Stimulated activated naive CD8-positive, alpha-beta T cell treated with anti-CD3 and anti-CD28 coated beads, Interleukin-15, amount 100 ng/mL, for 72 hours (primary cell): Measurements from ENCODE around the gene SLC35E2B.

Source experiments
- ATAC-seq: fragments of 150-1000 bp; cut with Tn5 transposase; 2 replicates; pipeline ENCODE4 v1.10.0; 2021; ENCODE audit warnings: mild to moderate bottlenecking, moderate library complexity
- DNase-seq, 2 donors: peaks; one replicate each; pipeline ENCODE4 v3.0.0; 2021 to 2022
- H3K27ac Mint-ChIP-seq, 2 donors: one replicate each; pipeline ENCODE4 v1.8.0; 2022; ENCODE audit warnings: mild to moderate bottlenecking in 2 of 2, mixed read lengths in 2 of 2, moderate library complexity in 2 of 2
- H3K27me3 Mint-ChIP-seq: one replicate; pipeline ENCODE4 v1.8.0; 2022; ENCODE audit warnings: mixed read lengths
- H3K4me1 Mint-ChIP-seq: one replicate; pipeline ENCODE4 v1.8.0; 2022; ENCODE audit warnings: mild to moderate bottlenecking, mixed read lengths
- H3K4me3 Mint-ChIP-seq, 2 donors: one replicate each; pipeline ENCODE4 v1.8.0; 2022; ENCODE audit warnings: mild to moderate bottlenecking in 2 of 2, mixed read lengths in 2 of 2, moderate library complexity in 1 of 2
- H3K9me3 Mint-ChIP-seq, 2 donors: one replicate each; pipeline ENCODE4 v1.8.0; 2022; ENCODE audit warnings: mixed read lengths in 2 of 2

Gene SLC35E2B

GRCh38 chr1:1626207-1627141, 66.1 kb downstream of the SLC35E2B start:
- H3K9me3 Mint-ChIP-seq = no peaks in the 10 kb centered on the region
- DNase-seq (no peak), ATAC-seq (no peak)
- no peak overlapping the region for H3K4me3 Mint-ChIP-seq
- H3K27me3 Mint-ChIP-seq = peaks cover 7% of the 10 kb centered on the region
- H3K27ac Mint-ChIP-seq = no peak overlapping the region
- H3K4me1 Mint-ChIP-seq = peaks cover 40% of the 10 kb centered on the region

GRCh38 chr1:1625824-1626206, 66.8 kb downstream of the SLC35E2B start:
- no peak overlapping the region for H3K27ac Mint-ChIP-seq
- no peak for ATAC-seq
- no peaks in the 10 kb centered on the region for H3K9me3 Mint-ChIP-seq
- DNase-seq = no peak
- H3K4me1 Mint-ChIP-seq = peaks cover 40% of the 10 kb centered on the region
- peaks cover 7% of the 10 kb centered on the region for H3K27me3 Mint-ChIP-seq
- H3K4me3 Mint-ChIP-seq = no peak overlapping the region

GRCh38 chr1:1625404-1625775, 67.2 kb downstream of the SLC35E2B start:
- Mint-ChIP-seq H3K9me3 (no peaks in the 10 kb centered on the region), H3K27ac (no peak overlapping the region), H3K4me3 (no peak overlapping the region), H3K27me3 (peaks cover 5% of the 10 kb centered on the region), H3K4me1 (peaks cover 38% of the 10 kb centered on the region)
- ATAC-seq (no peak), DNase-seq (no peak)

GRCh38 chr1:1624443-1625403, 67.9 kb downstream of the SLC35E2B start:
- Mint-ChIP-seq H3K4me1 (peaks cover 31% of the 10 kb centered on the region), H3K27me3 (no peaks in the 10 kb centered on the region), H3K27ac (no peak overlapping the region), H3K9me3 (no peaks in the 10 kb centered on the region), H3K4me3 (no peak overlapping the region)
- DNase-seq = no peak
- ATAC-seq = no peak

GRCh38 chr1:1623631-1624442, 68.8 kb downstream of the SLC35E2B start:
- DNase-seq (no peak), ATAC-seq (peak; percentile 23)
- no peak overlapping the region for H3K4me3 Mint-ChIP-seq
- H3K27ac Mint-ChIP-seq = no peak overlapping the region
- no peaks in the 10 kb centered on the region for H3K27me3 Mint-ChIP-seq
- no peaks in the 10 kb centered on the region for H3K9me3 Mint-ChIP-seq
- peaks cover 30% of the 10 kb centered on the region for H3K4me1 Mint-ChIP-seq

- no peak overlapping the region for H3K4me3 Mint-ChIP-seq
- H3K27ac Mint-ChIP-seq = no peak overlapping the region
- no peaks in the 10 kb centered on the region for H3K9me3 Mint-ChIP-seq
- H3K4me1 Mint-ChIP-seq = peaks cover 25% of the 10 kb centered on the region
- H3K27me3 Mint-ChIP-seq = no peaks in the 10 kb centered on the region
- ATAC-seq (peak; percentile 3), DNase-seq (no peak)
Observed at GRCh38 chr1:1623181-1623630, 69.4 kb downstream of the SLC35E2B start.

- Mint-ChIP-seq H3K27ac (no peak overlapping the region), H3K4me1 (peaks cover 22% of the 10 kb centered on the region), H3K9me3 (no peaks in the 10 kb centered on the region), H3K4me3 (no peak overlapping the region), H3K27me3 (no peaks in the 10 kb centered on the region)
- DNase-seq = no peak
- no peak for ATAC-seq
Observed at GRCh38 chr1:1622788-1623094, 69.9 kb downstream of the SLC35E2B start.

GRCh38 chr1:1622010-1622787, 70.4 kb downstream of the SLC35E2B start:
- Mint-ChIP-seq H3K27me3 (no peaks in the 10 kb centered on the region), H3K27ac (peak overlapping the region in 1 of 2 donors; percentile 19), H3K4me3 (no peak overlapping the region), H3K4me1 (peaks cover 27% of the 10 kb centered on the region), H3K9me3 (no peaks in the 10 kb centered on the region)
- no peak for DNase-seq
- ATAC-seq = no peak

GRCh38 chr1:1621173-1622009, 71.2 kb downstream of the SLC35E2B start:
- DNase-seq (no peak), ATAC-seq (no peak)
- H3K4me1 Mint-ChIP-seq = peaks cover 35% of the 10 kb centered on the region
- no peaks in the 10 kb centered on the region for H3K9me3 Mint-ChIP-seq
- no peaks in the 10 kb centered on the region for H3K27me3 Mint-ChIP-seq
- no peak overlapping the region for H3K27ac Mint-ChIP-seq
- H3K4me3 Mint-ChIP-seq = no peak overlapping the region

- H3K27me3 Mint-ChIP-seq = no peaks in the 10 kb centered on the region
- peaks cover 31% of the 10 kb centered on the region for H3K4me1 Mint-ChIP-seq
- no peak for ATAC-seq
- no peak for DNase-seq
- H3K9me3 Mint-ChIP-seq = no peaks in the 10 kb centered on the region
- no peak overlapping the region for H3K4me3 Mint-ChIP-seq
- H3K27ac Mint-ChIP-seq = no peak overlapping the region
Observed at GRCh38 chr1:1620433-1621139, 72.0 kb downstream of the SLC35E2B start.

- ATAC-seq (no peak), DNase-seq (no peak)
- peaks cover 26% of the 10 kb centered on the region for H3K4me1 Mint-ChIP-seq
- no peak overlapping the region for H3K27ac Mint-ChIP-seq
- H3K9me3 Mint-ChIP-seq = no peaks in the 10 kb centered on the region
- no peak overlapping the region for H3K4me3 Mint-ChIP-seq
- H3K27me3 Mint-ChIP-seq = no peaks in the 10 kb centered on the region
Observed at GRCh38 chr1:1619917-1620361, 72.7 kb downstream of the SLC35E2B start.

- Mint-ChIP-seq H3K4me1 (peaks cover 35% of the 10 kb centered on the region), H3K9me3 (no peaks in the 10 kb centered on the region), H3K27me3 (no peaks in the 10 kb centered on the region), H3K27ac (peak overlapping the region in 1 of 2 donors; percentile 3), H3K4me3 (no peak overlapping the region)
- ATAC-seq (no peak), DNase-seq (no peak)
Observed at GRCh38 chr1:1618396-1619068, 74.1 kb downstream of the SLC35E2B start.

GRCh38 chr1:1617925-1618324, 74.7 kb downstream of the SLC35E2B start:
- H3K27me3 Mint-ChIP-seq = no peaks in the 10 kb centered on the region
- no peak overlapping the region for H3K27ac Mint-ChIP-seq
- H3K9me3 Mint-ChIP-seq = no peaks in the 10 kb centered on the region
- DNase-seq (no peak), ATAC-seq (no peak)
- H3K4me3 Mint-ChIP-seq = no peak overlapping the region
- peaks cover 38% of the 10 kb centered on the region for H3K4me1 Mint-ChIP-seq
